Lower lobe of right lung (tissue), 2 donors: ENCODE measurements around the gene ABR. TPM values are rescaled to one million over a fixed set of nuclear protein-coding genes. Genes with fewer than 3 reads are reported as not detected.
A peak's percentile ranks its signal among the peaks of the same experiment; 100 is the strongest.

Experiments used
- ATAC-seq, 2 donors: fragments of 200-7000 bp; cut with Tn5 transposase; one replicate each; pipeline ENCODE4 v1.9.1; 2020 to 2022; ENCODE audit warnings: mild to moderate bottlenecking in 2 of 2, moderate library complexity in 2 of 2
- DNase-seq: peaks from one replicate; pipeline ENCODE4 v3.0.0-alpha.2; 2020
- H3K27ac ChIP-seq: fragments of 200-600 bp; one replicate; pipeline ENCODE4 v1.8.0; 2022
- H3K27me3 ChIP-seq: fragments of 200-600 bp; one replicate; pipeline ENCODE4 v1.8.0; 2022; ENCODE audit warnings: low read depth
- H3K36me3 ChIP-seq: fragments of 200-600 bp; one replicate; pipeline ENCODE4 v1.8.0; 2022; ENCODE audit warnings: mild to moderate bottlenecking
- H3K4me1 ChIP-seq: fragments of 200-600 bp; one replicate; pipeline ENCODE4 v1.8.0; 2022
- H3K4me3 ChIP-seq: fragments of 200-600 bp; one replicate; pipeline ENCODE4 v1.8.0; 2022; ENCODE audit warnings: mild to moderate bottlenecking
- H3K9me3 ChIP-seq: fragments of 200-600 bp; one replicate; pipeline ENCODE4 v1.8.0; 2022
- CTCF ChIP-seq: fragments of 200-600 bp; IDR thresholded peaks from one replicate; pipeline ENCODE4 v1.8.0; 2022; ENCODE audit warnings: antibody characterized with exemption, mild to moderate bottlenecking
- intact Hi-C: fragments of 100-400 bp; cut with DNase I; formaldehyde crosslinking; loops from one replicate; pipeline ENCODE4 v1.11.0; 2022
- total RNA-seq: library from RNA; stranded (reverse); fragmentation: NEBNext Ultra II Directional; extraction: Animal tissue kit (Norgen Biotek cat#: 25700); gene quantifications from one replicate; pipeline ENCODE4 v1.2.1, GENCODE V29; 2021
- donor health status: DM: no; HTN: yes; CAD: no; lungs with severe emphysema.

Gene ABR
- total RNA-seq, 1 donor from 2014 or later, result 212 TPM

- H3K36me3 ChIP-seq, result no peaks in the 10 kb centered on the region
- no peaks in the 10 kb centered on the region for H3K9me3 ChIP-seq
- H3K4me1 ChIP-seq, result peaks cover 56% of the 10 kb centered on the region
- no peak overlapping the region for H3K4me3 ChIP-seq
- no peaks in the 10 kb centered on the region for H3K27me3 ChIP-seq
- ATAC-seq (no peak), DNase-seq (no peak)
- H3K27ac ChIP-seq, result no peak overlapping the region
- intact Hi-C loops, result no loop called here
- no peak for TF ChIP-seq CTCF
Measured at GRCh38 chr17:1168533-1169220, 11.1 kb downstream of the ABR start.

- H3K4me3 ChIP-seq, result no peak overlapping the region
- H3K9me3 ChIP-seq, result no peaks in the 10 kb centered on the region
- peaks cover 44% of the 10 kb centered on the region for H3K4me1 ChIP-seq
- TF ChIP-seq CTCF, result no peak
- peak overlapping the region; percentile 60 for H3K27ac ChIP-seq
- DNase-seq (no peak), ATAC-seq (peak in 1 of 2 donors; percentile 9)
- intact Hi-C loops, result no loop called here
- no peaks in the 10 kb centered on the region for H3K36me3 ChIP-seq
- no peaks in the 10 kb centered on the region for H3K27me3 ChIP-seq
Measured at GRCh38 chr17:1166276-1166675, 13.5 kb downstream of the ABR start.

- Histone ChIP-seq H3K4me3 (no peak overlapping the region), H3K4me1 (peaks cover 43% of the 10 kb centered on the region), H3K27me3 (no peaks in the 10 kb centered on the region), H3K36me3 (no peaks in the 10 kb centered on the region), H3K9me3 (no peaks in the 10 kb centered on the region), H3K27ac (peak overlapping the region; percentile 60)
- no peak for TF ChIP-seq CTCF
- ATAC-seq (peak; percentile 13 to 21), DNase-seq (no peak)
- intact Hi-C loops, result no loop called here
Measured at GRCh38 chr17:1165836-1166235, 13.9 kb downstream of the ABR start.

- DNase-seq, result no peak
- H3K27ac ChIP-seq, result peak overlapping the region; percentile 60
- peak; percentile 47 to 56 for ATAC-seq
- H3K27me3 ChIP-seq, result no peaks in the 10 kb centered on the region
- H3K9me3 ChIP-seq, result no peaks in the 10 kb centered on the region
- TF ChIP-seq CTCF, result peak; percentile 46
- no peak overlapping the region for H3K4me3 ChIP-seq
- intact Hi-C loops, result no loop called here
- no peaks in the 10 kb centered on the region for H3K36me3 ChIP-seq
- peaks cover 43% of the 10 kb centered on the region for H3K4me1 ChIP-seq
Measured at GRCh38 chr17:1164935-1165556, 14.7 kb downstream of the ABR start.

- H3K4me3 ChIP-seq, result no peak overlapping the region
- H3K36me3 ChIP-seq, result peaks cover 8% of the 10 kb centered on the region
- no peaks in the 10 kb centered on the region for H3K9me3 ChIP-seq
- no peaks in the 10 kb centered on the region for H3K27me3 ChIP-seq
- ATAC-seq (peak in 1 of 2 donors; percentile 21), DNase-seq (no peak)
- intact Hi-C loops, result no loop called here
- H3K27ac ChIP-seq, result no peak overlapping the region
- H3K4me1 ChIP-seq, result peaks cover 27% of the 10 kb centered on the region
- TF ChIP-seq CTCF, result no peak
Measured at GRCh38 chr17:1162116-1162855, 17.5 kb downstream of the ABR start.
